HAP-1 (cell line): ENCODE measurements around the gene KIF26B.
"Not testable (repeated sequence)": the region's sequence is repeated elsewhere in the genome, so short reads cannot be mapped to it uniquely, and the experiment has no call there.

Experiments
- DNase-seq, 2 experiments: peaks; one replicate each; pipeline ENCODE4 v3.0.0-alpha.2; 2016 to 2020; ENCODE audit warnings: low spot score in 2 of 2
- H3K27me3 ChIP-seq: fragments of 250-450 bp; sonication (Bioruptor Pico); 2 replicates; pipeline ENCODE4 v1.5.1; 2020; ENCODE audit warnings: low read depth, mild to moderate bottlenecking, moderate library complexity
- H3K36me3 ChIP-seq: fragments of 250-450 bp; sonication (Bioruptor Pico); replicated peaks from 2 replicates; pipeline ENCODE4 v1.5.1; 2020; ENCODE audit warnings: mild to moderate bottlenecking
- H3K4me1 ChIP-seq: fragments of 250-450 bp; sonication (Bioruptor Pico); 2 replicates; pipeline ENCODE4 v1.5.1; 2020; ENCODE audit warnings: mild to moderate bottlenecking
- H3K4me3 ChIP-seq: fragments of 250-450 bp; sonication (Bioruptor Pico); 2 replicates; pipeline ENCODE4 v1.5.1; 2020; ENCODE audit warnings: mild to moderate bottlenecking, moderate library complexity
- H3K9me3 ChIP-seq: fragments of 250-450 bp; sonication (Bioruptor Pico); 2 replicates; pipeline ENCODE4 v1.5.1; 2020; ENCODE audit warnings: mild to moderate bottlenecking, moderate library complexity
- in situ Hi-C: fragments of 300-500 bp; cut with MboI; formaldehyde crosslinking; loops from 3 replicates; pipeline ENCODE4 v1.14.3; 2020; ENCODE audit warnings: low sequenced_read_pairs, inconsistent platforms, mixed read lengths

KIF26B gene

GRCh38 chr1:245718951-245719350 lies 564.2 kb downstream of the KIF26B start:
- no peak for DNase-seq
- H3K9me3 ChIP-seq: peaks cover 2% of the 10 kb centered on the region; the same call in 1 of the 2 replicates
- H3K4me3 ChIP-seq: no peak overlapping the region
- H3K4me1 ChIP-seq: no peaks in the 10 kb centered on the region
- in situ Hi-C loops: no loop called here
- H3K27me3 ChIP-seq: no peaks in the 10 kb centered on the region
- no peaks in the 10 kb centered on the region for H3K36me3 ChIP-seq

GRCh38 chr1:245721488-245721887 lies 566.7 kb downstream of the KIF26B start:
- in situ Hi-C loops: no loop called here
- DNase-seq: no peak
- Histone ChIP-seq H3K36me3 (no peaks in the 10 kb centered on the region), H3K4me1 (no peaks in the 10 kb centered on the region), H3K4me3 (no peak overlapping the region), H3K27me3 (no peaks in the 10 kb centered on the region), H3K9me3 (peaks cover 2% of the 10 kb centered on the region; the same call in 1 of the 2 replicates)

GRCh38 chr1:245728035-245728434 lies 573.2 kb downstream of the KIF26B start:
- H3K9me3 ChIP-seq, H3K36me3 ChIP-seq, H3K4me1 ChIP-seq, DNase-seq, in situ Hi-C loops, H3K4me3 ChIP-seq, H3K27me3 ChIP-seq: not testable (repeated sequence)

GRCh38 chr1:245730801-245731200 lies 576.0 kb downstream of the KIF26B start:
- no peaks in the 10 kb centered on the region for H3K27me3 ChIP-seq
- DNase-seq: no peak
- no peaks in the 10 kb centered on the region for H3K9me3 ChIP-seq
- no peak overlapping the region for H3K4me3 ChIP-seq
- no peaks in the 10 kb centered on the region for H3K36me3 ChIP-seq
- H3K4me1 ChIP-seq: no peaks in the 10 kb centered on the region
- in situ Hi-C loops: no loop called here

- in situ Hi-C loops, DNase-seq, H3K9me3 ChIP-seq, H3K27me3 ChIP-seq, H3K36me3 ChIP-seq, H3K4me1 ChIP-seq, H3K4me3 ChIP-seq: not testable (repeated sequence)
Observed at GRCh38 chr1:245740336-245740735, 585.6 kb downstream of the KIF26B start.

GRCh38 chr1:245742896-245743295 lies 588.1 kb downstream of the KIF26B start:
- DNase-seq: no peak
- in situ Hi-C loops: no loop called here
- Histone ChIP-seq H3K4me3 (no peak overlapping the region), H3K36me3 (no peaks in the 10 kb centered on the region), H3K9me3 (no peaks in the 10 kb centered on the region), H3K4me1 (no peaks in the 10 kb centered on the region), H3K27me3 (no peaks in the 10 kb centered on the region)

- Histone ChIP-seq H3K4me1 (no peaks in the 10 kb centered on the region), H3K9me3 (no peaks in the 10 kb centered on the region), H3K36me3 (no peaks in the 10 kb centered on the region), H3K4me3 (no peak overlapping the region), H3K27me3 (no peaks in the 10 kb centered on the region)
- no peak for DNase-seq
- in situ Hi-C loops: no loop called here
Observed at GRCh38 chr1:245748240-245748639, 593.5 kb downstream of the KIF26B start.

GRCh38 chr1:245748646-245749045 lies 593.9 kb downstream of the KIF26B start:
- in situ Hi-C loops: no loop called here
- Histone ChIP-seq H3K36me3 (no peaks in the 10 kb centered on the region), H3K9me3 (no peaks in the 10 kb centered on the region), H3K4me3 (no peak overlapping the region), H3K4me1 (no peaks in the 10 kb centered on the region), H3K27me3 (no peaks in the 10 kb centered on the region)
- no peak for DNase-seq

- Histone ChIP-seq H3K9me3 (no peaks in the 10 kb centered on the region), H3K36me3 (no peaks in the 10 kb centered on the region), H3K27me3 (no peaks in the 10 kb centered on the region), H3K4me3 (no peak overlapping the region), H3K4me1 (no peaks in the 10 kb centered on the region)
- DNase-seq: no peak
- in situ Hi-C loops: no loop called here
Observed at GRCh38 chr1:245749053-245749452, 594.3 kb downstream of the KIF26B start.

- in situ Hi-C loops: no loop called here
- H3K9me3 ChIP-seq: no peaks in the 10 kb centered on the region
Observed at GRCh38 chr1:245750261-245750660, 595.5 kb downstream of the KIF26B start.

GRCh38 chr1:245751116-245751515 lies 596.3 kb downstream of the KIF26B start:
- Histone ChIP-seq H3K9me3 (no peaks in the 10 kb centered on the region), H3K4me3 (no peak overlapping the region), H3K4me1 (no peaks in the 10 kb centered on the region), H3K36me3 (no peaks in the 10 kb centered on the region), H3K27me3 (no peaks in the 10 kb centered on the region)
- DNase-seq: no peak
- in situ Hi-C loops: no loop called here

More at GRCh38 chr1:245750261-245750660, 595.5 kb downstream of the KIF26B start:
- Histone ChIP-seq H3K36me3 (no peaks in the 10 kb centered on the region), H3K4me3 (no peak overlapping the region), H3K4me1 (no peaks in the 10 kb centered on the region), H3K27me3 (no peaks in the 10 kb centered on the region)
- no peak for DNase-seq

GRCh38 chr1:245751726-245752470 lies 597.1 kb downstream of the KIF26B start:
- in situ Hi-C loops: no loop called here
- Histone ChIP-seq H3K4me3 (no peak overlapping the region), H3K27me3 (no peaks in the 10 kb centered on the region), H3K4me1 (no peaks in the 10 kb centered on the region), H3K36me3 (no peaks in the 10 kb centered on the region), H3K9me3 (no peaks in the 10 kb centered on the region)
- DNase-seq: no peak

GRCh38 chr1:245752561-245752960 lies 597.8 kb downstream of the KIF26B start:
- in situ Hi-C loops: no loop called here
- Histone ChIP-seq H3K36me3 (no peaks in the 10 kb centered on the region), H3K4me3 (no peak overlapping the region), H3K9me3 (no peaks in the 10 kb centered on the region), H3K4me1 (no peaks in the 10 kb centered on the region), H3K27me3 (no peaks in the 10 kb centered on the region)
- no peak for DNase-seq

- H3K36me3 ChIP-seq: no peaks in the 10 kb centered on the region
- no peak overlapping the region for H3K4me3 ChIP-seq
- in situ Hi-C loops: no loop called here
- no peak for DNase-seq
- no peaks in the 10 kb centered on the region for H3K9me3 ChIP-seq
- no peaks in the 10 kb centered on the region for H3K27me3 ChIP-seq
- no peaks in the 10 kb centered on the region for H3K4me1 ChIP-seq
Observed at GRCh38 chr1:245753807-245754206, 599.0 kb downstream of the KIF26B start.

- no peaks in the 10 kb centered on the region for H3K4me1 ChIP-seq
- H3K36me3 ChIP-seq: no peaks in the 10 kb centered on the region
- H3K4me3 ChIP-seq: no peak overlapping the region
- in situ Hi-C loops: no loop called here
- no peak for DNase-seq
- H3K9me3 ChIP-seq: no peaks in the 10 kb centered on the region
- H3K27me3 ChIP-seq: no peaks in the 10 kb centered on the region
Observed at GRCh38 chr1:245754463-245754961, 599.7 kb downstream of the KIF26B start.
